ENCODE data around the gene CPED1.
"Not testable (repeated sequence)": the region's sequence is repeated elsewhere in the genome, so short reads cannot be mapped to it uniquely, and the experiment has no call there.

CPED1 gene

GRCh38 chr7:121041516-121042148 lies 53.1 kb downstream of the CPED1 start:
- no peak for DNase-seq (ENCODE audit: low read depth in 2 of 2)

GRCh38 chr7:121042195-121042594 lies 53.7 kb downstream of the CPED1 start:
- DNase-seq (ENCODE audit: low read depth in 2 of 2): no peak

GRCh38 chr7:121042899-121043298 lies 54.4 kb downstream of the CPED1 start:
- no peak for DNase-seq (ENCODE audit: low read depth in 2 of 2)

GRCh38 chr7:121043314-121044234 lies 55.1 kb downstream of the CPED1 start:
- DNase-seq (ENCODE audit: low read depth in 2 of 2): no peak

GRCh38 chr7:121045090-121045489 lies 56.6 kb downstream of the CPED1 start:
- DNase-seq (ENCODE audit: low read depth in 2 of 2): no peak

- DNase-seq (ENCODE audit: low read depth in 2 of 2): no peak
Measured at GRCh38 chr7:121046009-121046408, 57.5 kb downstream of the CPED1 start.

- DNase-seq (ENCODE audit: low read depth in 2 of 2): no peak
Measured at GRCh38 chr7:121046893-121047468, 58.5 kb downstream of the CPED1 start.

- DNase-seq (ENCODE audit: low read depth in 2 of 2): no peak
Measured at GRCh38 chr7:121048195-121048594, 59.7 kb downstream of the CPED1 start.

- no peak for DNase-seq (ENCODE audit: low read depth in 2 of 2)
Measured at GRCh38 chr7:121049028-121049791, 60.7 kb downstream of the CPED1 start.

- no peak for DNase-seq (ENCODE audit: low read depth in 2 of 2)
Measured at GRCh38 chr7:121049897-121050296, 61.4 kb downstream of the CPED1 start.

- no peak for DNase-seq (ENCODE audit: low read depth in 2 of 2)
Measured at GRCh38 chr7:121053219-121053618, 64.7 kb downstream of the CPED1 start.

- DNase-seq (ENCODE audit: low read depth in 2 of 2): no peak
Measured at GRCh38 chr7:121054925-121055324, 66.4 kb downstream of the CPED1 start.

- no peak for DNase-seq (ENCODE audit: low read depth in 2 of 2)
Measured at GRCh38 chr7:121057878-121058277, 69.4 kb downstream of the CPED1 start.

- no peak for DNase-seq (ENCODE audit: low read depth in 2 of 2)
Measured at GRCh38 chr7:121058975-121059374, 70.5 kb downstream of the CPED1 start.

GRCh38 chr7:121059979-121060509 lies 71.5 kb downstream of the CPED1 start:
- not testable (repeated sequence) for DNase-seq (ENCODE audit: low read depth in 2 of 2)

GRCh38 chr7:121061677-121062582 lies 73.4 kb downstream of the CPED1 start:
- DNase-seq (ENCODE audit: low read depth in 2 of 2): no peak

GRCh38 chr7:121062671-121063279 lies 74.3 kb downstream of the CPED1 start:
- DNase-seq (ENCODE audit: low read depth in 2 of 2): no peak

- not testable (repeated sequence) for DNase-seq (ENCODE audit: low read depth in 2 of 2)
Measured at GRCh38 chr7:121067717-121068116, 79.2 kb downstream of the CPED1 start.

- DNase-seq (ENCODE audit: low read depth in 2 of 2): no peak
Measured at GRCh38 chr7:121069346-121070100, 81.0 kb downstream of the CPED1 start.
